GM12875 (cell line): Measurements from ENCODE around the gene DLL3.

Experiments
- H3K4me3 ChIP-seq: one replicate; pipeline ENCODE4 v1.5.1; 2011; ENCODE audit warnings: low read depth, low read length, control low read depth
- CTCF ChIP-seq: IDR thresholded peaks from 2 replicates; pipeline ENCODE4 v1.5.1; 2011; ENCODE audit warnings: low read depth, mild to moderate bottlenecking, control low read depth, inconsistent platforms, low read length, moderate library complexity, borderline replicate concordance; ENCODE audit not compliant: insufficient read depth

The DLL3 gene

GRCh38 chr19:39483141-39483540 is 15.6 kb upstream of the DLL3 start:
- H3K4me3 ChIP-seq = no peak overlapping the region
- TF ChIP-seq CTCF = no peak

GRCh38 chr19:39489756-39490155 is 9.0 kb upstream of the DLL3 start:
- no peak for TF ChIP-seq CTCF
- no peak overlapping the region for H3K4me3 ChIP-seq

GRCh38 chr19:39492225-39492624 is 6.5 kb upstream of the DLL3 start:
- H3K4me3 ChIP-seq = no peak overlapping the region
- no peak for TF ChIP-seq CTCF

- no peak overlapping the region for H3K4me3 ChIP-seq
- TF ChIP-seq CTCF = no peak
Measured at GRCh38 chr19:39492788-39493187, 6.0 kb upstream of the DLL3 start.

- no peak for TF ChIP-seq CTCF
- no peak overlapping the region for H3K4me3 ChIP-seq
Measured at GRCh38 chr19:39494661-39495060, 4.1 kb upstream of the DLL3 start.

GRCh38 chr19:39496063-39496462 is 2.7 kb upstream of the DLL3 start:
- no peak overlapping the region for H3K4me3 ChIP-seq
- TF ChIP-seq CTCF = no peak

- no peak for TF ChIP-seq CTCF
- H3K4me3 ChIP-seq = peak overlapping the region; percentile 12
Measured at GRCh38 chr19:39497701-39497995, 1.1 kb upstream of the DLL3 start.
